HG03135 (cell line): Measurements from ENCODE around the gene IGLL5.
A peak's percentile ranks its signal among the peaks of the same experiment; 100 is the strongest.

Source experiments
- ATAC-seq: cut with Tn5 transposase; IDR thresholded peaks from one replicate; pipeline ENCODE4 v1.9.1; 2021; ENCODE audit warnings: mild to moderate bottlenecking, moderate library complexity; ENCODE audit not compliant: unreplicated experiment

The IGLL5 gene

GRCh38 chr22:22883090-22883727, 4.4 kb upstream of the IGLL5 start:
- ATAC-seq, result no peak

- no peak for ATAC-seq
These were observed 3.4 kb upstream of the IGLL5 start for GRCh38 chr22:22884010-22884887.

- peak; percentile 67 for ATAC-seq
These were observed 2.5 kb upstream of the IGLL5 start for GRCh38 chr22:22884888-22885840.

- ATAC-seq, result no peak
These were observed 1.1 kb upstream of the IGLL5 start for GRCh38 chr22:22886546-22886945.

- ATAC-seq, result no peak
These were observed 1.1 kb downstream of the IGLL5 start for GRCh38 chr22:22888571-22889353.

- ATAC-seq, result no peak
These were observed 2.5 kb downstream of the IGLL5 start for GRCh38 chr22:22890085-22890484.

GRCh38 chr22:22891139-22891621, 3.6 kb downstream of the IGLL5 start:
- ATAC-seq, result no peak

- ATAC-seq, result no peak
These were observed 4.8 kb downstream of the IGLL5 start for GRCh38 chr22:22892096-22893052.

GRCh38 chr22:22893077-22893805, 5.6 kb downstream of the IGLL5 start:
- no peak for ATAC-seq

- ATAC-seq, result no peak
These were observed 6.5 kb downstream of the IGLL5 start for GRCh38 chr22:22893891-22894739.

- ATAC-seq, result no peak
These were observed 7.4 kb downstream of the IGLL5 start for GRCh38 chr22:22894740-22895731.

- ATAC-seq, result no peak
These were observed 8.3 kb downstream of the IGLL5 start for GRCh38 chr22:22895776-22896445.

GRCh38 chr22:22896601-22897000, 9.0 kb downstream of the IGLL5 start:
- no peak for ATAC-seq

- no peak for ATAC-seq
These were observed 9.5 kb downstream of the IGLL5 start for GRCh38 chr22:22897091-22897490.

- no peak for ATAC-seq
These were observed 10.3 kb downstream of the IGLL5 start for GRCh38 chr22:22897947-22898346.
